Activated naive CD4-positive, alpha-beta T cell treated with anti-CD3 and anti-CD28 coated beads, Interleukin-2, amount 50 U/mL, for 24 hours (primary cell): ENCODE data around the gene MAP3K20.

ENCODE experiments used
- H3K27ac Mint-ChIP-seq: one replicate; pipeline ENCODE4 v1.8.0; 2021; ENCODE audit warnings: mild to moderate bottlenecking, mixed read lengths
- H3K27me3 Mint-ChIP-seq: one replicate; pipeline ENCODE4 v1.8.0; 2021; ENCODE audit warnings: mixed read lengths
- H3K36me3 Mint-ChIP-seq: one replicate; pipeline ENCODE4 v1.8.0; 2021; ENCODE audit warnings: mixed read lengths
- H3K4me1 Mint-ChIP-seq: one replicate; pipeline ENCODE4 v1.8.0; 2021; ENCODE audit warnings: mixed read lengths
- H3K4me3 Mint-ChIP-seq: one replicate; pipeline ENCODE4 v1.8.0; 2021; ENCODE audit warnings: mild to moderate bottlenecking, mixed read lengths
- H3K9me3 Mint-ChIP-seq: one replicate; pipeline ENCODE4 v1.8.0; 2021; ENCODE audit warnings: mixed read lengths

Gene MAP3K20

GRCh38 chr2:173044686-173045085 is 31.0 kb upstream of the MAP3K20 start:
- Mint-ChIP-seq H3K27ac (no peak overlapping the region), H3K36me3 (no peaks in the 10 kb centered on the region), H3K27me3 (no peaks in the 10 kb centered on the region), H3K4me3 (no peak overlapping the region), H3K4me1 (peaks cover 7% of the 10 kb centered on the region), H3K9me3 (no peaks in the 10 kb centered on the region)

GRCh38 chr2:173045181-173045580 is 30.5 kb upstream of the MAP3K20 start:
- no peaks in the 10 kb centered on the region for H3K27me3 Mint-ChIP-seq
- H3K4me1 Mint-ChIP-seq, result peaks cover 8% of the 10 kb centered on the region
- no peaks in the 10 kb centered on the region for H3K36me3 Mint-ChIP-seq
- no peaks in the 10 kb centered on the region for H3K9me3 Mint-ChIP-seq
- H3K27ac Mint-ChIP-seq, result no peak overlapping the region
- H3K4me3 Mint-ChIP-seq, result no peak overlapping the region

GRCh38 chr2:173048522-173048896 is 27.1 kb upstream of the MAP3K20 start:
- H3K4me1 Mint-ChIP-seq, result peaks cover 8% of the 10 kb centered on the region
- no peaks in the 10 kb centered on the region for H3K9me3 Mint-ChIP-seq
- peaks cover 1% of the 10 kb centered on the region for H3K27me3 Mint-ChIP-seq
- no peaks in the 10 kb centered on the region for H3K36me3 Mint-ChIP-seq
- H3K27ac Mint-ChIP-seq, result no peak overlapping the region
- no peak overlapping the region for H3K4me3 Mint-ChIP-seq

- Mint-ChIP-seq H3K4me3 (peak overlapping the region; percentile 20), H3K36me3 (no peaks in the 10 kb centered on the region), H3K27me3 (peaks cover 3% of the 10 kb centered on the region), H3K4me1 (peaks cover 8% of the 10 kb centered on the region), H3K9me3 (no peaks in the 10 kb centered on the region), H3K27ac (peak overlapping the region; percentile 12)
These were observed 26.6 kb upstream of the MAP3K20 start for GRCh38 chr2:173048897-173049661.

GRCh38 chr2:173049831-173050230 is 25.8 kb upstream of the MAP3K20 start:
- Mint-ChIP-seq H3K36me3 (no peaks in the 10 kb centered on the region), H3K9me3 (no peaks in the 10 kb centered on the region), H3K4me1 (peaks cover 8% of the 10 kb centered on the region), H3K27ac (no peak overlapping the region), H3K27me3 (peaks cover 4% of the 10 kb centered on the region), H3K4me3 (no peak overlapping the region)

GRCh38 chr2:173050684-173051083 is 25.0 kb upstream of the MAP3K20 start:
- no peak overlapping the region for H3K27ac Mint-ChIP-seq
- H3K9me3 Mint-ChIP-seq, result no peaks in the 10 kb centered on the region
- H3K36me3 Mint-ChIP-seq, result no peaks in the 10 kb centered on the region
- H3K27me3 Mint-ChIP-seq, result peaks cover 8% of the 10 kb centered on the region
- no peak overlapping the region for H3K4me3 Mint-ChIP-seq
- H3K4me1 Mint-ChIP-seq, result peaks cover 8% of the 10 kb centered on the region

GRCh38 chr2:173051463-173052215 is 24.0 kb upstream of the MAP3K20 start:
- Mint-ChIP-seq H3K4me3 (no peak overlapping the region), H3K36me3 (no peaks in the 10 kb centered on the region), H3K9me3 (no peaks in the 10 kb centered on the region), H3K27ac (no peak overlapping the region), H3K27me3 (peaks cover 8% of the 10 kb centered on the region), H3K4me1 (peaks cover 8% of the 10 kb centered on the region)

- Mint-ChIP-seq H3K36me3 (no peaks in the 10 kb centered on the region), H3K4me3 (no peak overlapping the region), H3K27me3 (peaks cover 12% of the 10 kb centered on the region), H3K27ac (no peak overlapping the region), H3K9me3 (no peaks in the 10 kb centered on the region), H3K4me1 (peaks cover 8% of the 10 kb centered on the region)
These were observed 22.5 kb upstream of the MAP3K20 start for GRCh38 chr2:173053043-173053699.

- peaks cover 12% of the 10 kb centered on the region for H3K27me3 Mint-ChIP-seq
- peaks cover 3% of the 10 kb centered on the region for H3K4me1 Mint-ChIP-seq
- no peaks in the 10 kb centered on the region for H3K36me3 Mint-ChIP-seq
- no peak overlapping the region for H3K4me3 Mint-ChIP-seq
- H3K27ac Mint-ChIP-seq, result no peak overlapping the region
- no peaks in the 10 kb centered on the region for H3K9me3 Mint-ChIP-seq
These were observed 21.2 kb upstream of the MAP3K20 start for GRCh38 chr2:173054466-173054865.

- no peaks in the 10 kb centered on the region for H3K4me1 Mint-ChIP-seq
- no peaks in the 10 kb centered on the region for H3K9me3 Mint-ChIP-seq
- H3K27me3 Mint-ChIP-seq, result peaks cover 12% of the 10 kb centered on the region
- H3K36me3 Mint-ChIP-seq, result no peaks in the 10 kb centered on the region
- H3K27ac Mint-ChIP-seq, result no peak overlapping the region
- no peak overlapping the region for H3K4me3 Mint-ChIP-seq
These were observed 18.8 kb upstream of the MAP3K20 start for GRCh38 chr2:173056705-173057364.

- H3K27me3 Mint-ChIP-seq, result peaks cover 13% of the 10 kb centered on the region
- H3K9me3 Mint-ChIP-seq, result no peaks in the 10 kb centered on the region
- no peaks in the 10 kb centered on the region for H3K4me1 Mint-ChIP-seq
- H3K4me3 Mint-ChIP-seq, result no peak overlapping the region
- H3K36me3 Mint-ChIP-seq, result no peaks in the 10 kb centered on the region
- H3K27ac Mint-ChIP-seq, result no peak overlapping the region
These were observed 17.5 kb upstream of the MAP3K20 start for GRCh38 chr2:173058097-173058496.

GRCh38 chr2:173058673-173059072 is 17.0 kb upstream of the MAP3K20 start:
- Mint-ChIP-seq H3K9me3 (no peaks in the 10 kb centered on the region), H3K27me3 (peaks cover 10% of the 10 kb centered on the region), H3K36me3 (no peaks in the 10 kb centered on the region), H3K4me1 (no peaks in the 10 kb centered on the region), H3K4me3 (no peak overlapping the region), H3K27ac (no peak overlapping the region)

- Mint-ChIP-seq H3K4me3 (no peak overlapping the region), H3K4me1 (no peaks in the 10 kb centered on the region), H3K27me3 (peaks cover 10% of the 10 kb centered on the region), H3K36me3 (no peaks in the 10 kb centered on the region), H3K27ac (no peak overlapping the region), H3K9me3 (no peaks in the 10 kb centered on the region)
These were observed 16.4 kb upstream of the MAP3K20 start for GRCh38 chr2:173059292-173059691.

- H3K36me3 Mint-ChIP-seq, result no peaks in the 10 kb centered on the region
These were observed 15.6 kb upstream of the MAP3K20 start for GRCh38 chr2:173059971-173060461.

GRCh38 chr2:173062801-173063200 is 12.8 kb upstream of the MAP3K20 start:
- Mint-ChIP-seq H3K9me3 (no peaks in the 10 kb centered on the region), H3K27me3 (peaks cover 13% of the 10 kb centered on the region), H3K36me3 (no peaks in the 10 kb centered on the region), H3K4me1 (no peaks in the 10 kb centered on the region), H3K27ac (no peak overlapping the region), H3K4me3 (no peak overlapping the region)

More at GRCh38 chr2:173059971-173060461, 15.6 kb upstream of the MAP3K20 start:
- H3K4me3 Mint-ChIP-seq, result no peak overlapping the region
- peaks cover 7% of the 10 kb centered on the region for H3K27me3 Mint-ChIP-seq
- H3K9me3 Mint-ChIP-seq, result no peaks in the 10 kb centered on the region
- H3K4me1 Mint-ChIP-seq, result no peaks in the 10 kb centered on the region
- no peak overlapping the region for H3K27ac Mint-ChIP-seq
